HG03196 (cell line): ENCODE measurements around the gene MTX1.
"Not testable (repeated sequence)": the region's sequence is repeated elsewhere in the genome, so short reads cannot be mapped to it uniquely, and the experiment has no call there.

Experiments used
- ATAC-seq: cut with Tn5 transposase; IDR thresholded peaks from one replicate; pipeline ENCODE4 v1.9.1; 2021; ENCODE audit not compliant: unreplicated experiment

Gene MTX1

DNA sequence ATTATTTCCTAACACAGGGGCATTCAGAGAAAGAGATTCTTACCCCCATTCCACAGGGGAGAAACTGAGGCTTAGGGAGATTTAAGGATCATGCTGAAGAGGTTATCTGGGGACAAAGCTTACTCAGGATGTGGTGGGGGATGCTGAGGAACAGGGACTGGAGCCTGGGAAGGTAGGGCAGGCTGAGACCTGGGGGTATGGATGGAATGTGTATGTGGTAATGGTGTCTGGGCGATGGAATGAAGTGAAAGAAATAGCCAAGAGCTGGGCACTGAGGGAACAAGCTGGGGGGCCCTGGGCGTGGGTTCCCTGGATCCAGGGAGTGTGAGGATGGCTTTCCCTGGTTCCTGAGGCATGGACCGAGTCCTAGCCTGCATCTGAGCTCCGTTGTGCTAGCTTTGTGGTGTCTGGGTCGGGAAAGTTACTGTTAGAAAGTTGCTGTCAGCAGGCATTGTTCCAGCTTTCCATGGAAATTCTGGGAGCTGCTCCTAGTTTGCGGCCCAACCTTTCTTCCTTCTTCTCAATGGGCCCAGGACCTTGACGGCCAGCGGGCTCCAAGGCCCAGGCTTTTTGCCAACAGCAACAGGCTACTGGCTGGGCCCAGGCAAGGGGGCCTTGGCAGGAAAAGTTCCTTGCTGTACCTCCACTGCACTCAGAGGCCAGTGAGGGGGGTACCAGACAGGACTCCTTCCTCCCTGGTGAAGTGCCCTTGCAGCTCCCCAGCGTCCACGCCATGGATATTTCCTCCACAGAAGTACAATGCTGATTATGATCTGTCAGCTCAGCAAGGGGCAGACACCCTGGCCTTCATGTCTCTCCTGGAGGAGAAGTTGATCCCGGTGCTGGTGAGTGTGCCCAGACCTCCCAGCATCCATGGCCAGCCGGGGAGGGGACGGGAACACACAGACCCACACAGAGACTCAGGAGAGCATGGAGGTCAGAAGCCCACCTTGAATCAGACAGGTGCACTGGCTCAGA, 23.8 kb downstream of the MTX1 start:
- not testable (repeated sequence) for ATAC-seq

DNA sequence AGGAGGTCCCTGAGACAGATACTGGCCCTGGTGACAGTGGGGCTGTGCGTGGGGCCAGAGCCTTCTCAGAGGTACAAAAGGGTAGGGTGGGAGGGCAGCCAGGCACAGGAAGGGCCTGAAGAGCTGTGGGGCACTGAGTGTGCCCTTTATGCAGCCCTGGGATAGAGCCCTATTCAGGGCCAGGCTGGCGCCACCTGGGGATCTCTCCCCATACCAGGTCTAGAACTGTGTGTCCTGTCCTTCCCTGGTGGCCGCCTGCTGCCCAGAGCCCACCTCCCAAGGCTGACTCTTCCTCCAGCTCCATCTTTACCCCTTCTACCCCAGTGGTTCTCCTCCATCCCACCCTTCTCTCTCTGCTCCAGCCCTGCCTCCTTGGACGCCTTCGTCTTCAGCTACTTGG, 25.0 kb downstream of the MTX1 start:
- ATAC-seq: not testable (repeated sequence)

DNA sequence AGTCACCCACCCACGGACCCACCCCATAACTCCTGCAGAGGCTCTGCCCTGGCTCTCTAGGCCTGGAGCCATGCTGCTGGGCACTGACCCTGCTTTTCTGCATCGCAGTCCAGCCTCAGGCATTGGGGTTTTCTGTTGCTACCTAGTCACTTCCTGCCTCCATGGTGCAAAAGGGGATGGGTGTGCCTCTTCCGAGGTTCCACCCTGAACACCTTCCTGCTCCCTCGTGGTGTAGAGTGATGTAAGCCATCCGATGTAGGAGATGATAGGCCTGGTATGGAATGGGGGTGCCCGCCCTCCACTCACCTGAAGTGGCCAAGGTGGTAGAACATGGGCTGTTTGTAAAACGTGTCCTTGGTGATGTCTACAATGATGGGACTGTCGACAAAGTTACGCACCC, 26.9 kb downstream of the MTX1 start:
- ATAC-seq: not testable (repeated sequence)

DNA sequence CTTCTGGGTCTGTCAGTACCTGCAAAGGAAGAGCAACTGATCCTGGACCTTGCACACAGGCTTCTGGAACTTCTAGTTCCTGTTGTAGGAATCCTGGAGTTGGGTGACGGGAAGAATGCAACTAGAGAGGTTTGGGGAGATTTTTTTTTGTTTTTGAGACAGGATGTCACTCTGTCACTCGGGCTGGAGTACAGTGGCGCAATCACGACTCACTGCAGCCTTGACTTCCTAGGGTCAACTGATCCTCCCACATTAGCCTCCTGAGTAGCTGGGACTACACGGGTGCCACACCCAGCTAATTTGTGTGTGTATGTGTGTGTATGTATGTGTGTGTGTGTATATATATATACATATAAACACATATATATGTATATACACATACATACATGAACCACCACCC, 28.0 kb downstream of the MTX1 start:
- no peak for ATAC-seq

DNA sequence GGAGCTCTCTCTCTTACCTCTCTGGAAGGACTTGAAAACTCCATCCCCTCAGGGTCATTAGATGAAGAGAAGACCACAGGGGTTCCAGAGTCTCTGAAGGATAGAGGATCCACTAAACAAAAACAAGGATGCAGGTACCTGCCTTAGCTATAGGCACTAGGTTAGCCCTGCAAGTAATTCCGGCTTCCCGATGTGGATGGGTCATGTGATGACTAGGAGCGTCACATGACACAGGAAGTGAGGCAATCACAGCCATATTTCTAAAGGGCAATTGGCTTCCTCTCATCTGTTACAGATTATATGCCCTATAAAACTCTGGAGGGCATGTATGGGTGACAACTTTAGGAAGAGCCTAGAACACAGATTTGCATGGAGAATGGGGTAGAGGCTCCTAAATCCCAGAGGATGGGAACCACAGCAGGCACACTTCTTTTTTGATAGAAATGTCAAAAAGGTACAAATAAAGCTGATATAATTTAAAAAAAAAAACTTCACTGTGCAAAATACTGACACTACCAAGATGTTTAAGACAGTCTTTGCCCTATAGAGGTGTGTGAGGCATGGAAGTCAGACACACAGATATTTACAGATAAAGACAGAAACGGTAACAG, 32.7 kb downstream of the MTX1 start:
- ATAC-seq: no peak

DNA sequence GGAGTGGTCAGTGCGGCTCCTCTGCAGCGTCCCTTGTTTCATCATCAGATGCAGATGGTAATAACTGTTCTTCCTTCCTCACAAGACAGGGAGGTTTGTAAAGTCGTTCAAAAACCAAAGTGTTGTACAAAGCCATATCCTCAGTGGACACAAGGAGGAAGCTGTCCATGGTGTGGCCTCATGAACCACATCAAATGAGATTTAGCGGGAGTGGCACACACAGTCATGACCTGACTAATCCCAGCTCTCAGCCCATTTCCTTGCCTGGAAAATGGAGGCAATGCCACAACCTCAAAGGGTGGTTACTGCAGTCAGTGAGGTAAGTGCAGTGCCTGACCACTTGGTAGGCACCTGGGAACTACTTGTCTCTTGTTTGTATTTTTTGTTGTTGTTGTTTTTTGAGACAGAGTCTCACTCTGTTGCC, 33.4 kb downstream of the MTX1 start:
- no peak for ATAC-seq

DNA sequence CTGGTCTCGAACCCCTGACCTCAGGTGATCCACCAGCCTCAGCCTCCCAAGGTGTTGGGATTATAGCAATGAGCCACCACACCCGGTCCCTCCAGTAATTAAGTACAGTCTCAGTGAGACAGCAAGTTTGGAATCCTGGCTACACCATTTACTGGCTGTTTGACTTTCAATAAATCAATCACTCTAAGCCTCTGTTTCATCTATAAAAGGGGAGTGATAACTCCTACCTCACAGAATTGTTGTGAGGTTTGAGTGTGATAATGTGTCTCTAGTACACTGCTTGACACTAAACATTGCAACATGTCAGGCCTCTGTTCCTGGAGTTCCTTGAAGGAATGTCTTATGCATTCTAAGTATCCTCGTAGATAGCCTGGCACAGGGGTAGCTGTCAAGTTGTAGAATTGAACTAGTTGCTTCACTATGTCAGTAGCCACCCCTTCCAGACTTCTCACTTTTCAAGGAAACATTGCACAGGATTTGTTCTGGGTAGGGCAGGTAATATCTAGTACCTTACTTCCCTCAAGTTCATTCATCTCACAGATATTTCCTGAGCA, 34.4 kb downstream of the MTX1 start:
- ATAC-seq: no peak

DNA sequence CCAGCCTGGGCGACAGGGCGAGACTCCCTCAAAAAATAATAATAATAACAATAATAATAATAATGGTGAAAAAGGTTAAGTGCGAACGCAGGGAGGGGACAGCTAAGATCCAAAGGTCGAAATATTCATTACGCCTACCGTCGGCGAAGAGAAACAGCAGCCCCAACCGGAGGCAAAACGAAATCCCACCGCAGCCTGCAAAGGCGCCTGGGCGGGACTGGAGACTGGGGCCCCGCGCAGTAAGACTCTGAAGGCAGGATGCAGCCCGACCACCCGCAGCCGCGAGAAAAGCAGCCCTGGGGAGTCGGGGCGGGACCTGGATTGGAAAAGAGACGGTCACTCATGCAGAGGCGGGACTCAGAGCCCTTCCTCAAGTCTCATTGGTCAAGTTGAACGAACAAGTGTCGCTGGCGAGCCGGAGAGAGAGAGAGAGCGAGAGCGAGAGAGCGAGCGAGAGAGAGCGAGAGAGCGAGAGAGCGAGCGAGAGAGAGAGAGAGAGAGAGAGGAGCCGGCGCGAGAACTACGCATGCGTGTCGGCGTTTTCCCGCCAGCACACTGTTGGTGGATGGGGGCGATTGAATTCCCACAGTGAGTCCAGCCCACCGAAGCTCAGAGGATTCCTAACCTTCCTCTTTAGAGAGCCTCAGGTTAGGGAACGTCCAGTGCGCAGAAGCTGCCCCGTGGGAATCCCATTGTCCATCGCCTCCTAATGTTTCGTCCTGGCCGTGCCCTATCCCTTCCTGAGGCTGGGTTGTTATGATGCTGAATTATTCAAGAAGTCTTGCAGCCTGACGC, 36.1 kb downstream of the MTX1 start:
- ATAC-seq: peak; percentile 84

DNA sequence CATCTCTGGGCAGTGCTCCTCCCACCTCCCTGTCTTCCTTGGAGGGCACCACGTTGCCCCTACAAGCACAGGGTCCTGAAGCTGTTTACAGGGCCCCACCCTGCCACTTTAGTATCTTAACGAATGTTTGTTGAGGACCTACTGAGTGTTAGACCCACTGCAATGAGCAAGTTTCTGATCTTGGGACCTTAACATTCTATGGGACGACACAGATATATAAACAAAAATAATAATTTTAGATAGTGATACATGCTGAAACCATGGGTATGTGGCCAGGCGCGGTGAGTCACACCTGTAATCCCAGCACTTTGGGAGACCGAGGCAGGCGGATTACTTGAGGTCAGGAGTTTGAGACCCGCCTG, 36.6 kb downstream of the MTX1 start:
- no peak for ATAC-seq

DNA sequence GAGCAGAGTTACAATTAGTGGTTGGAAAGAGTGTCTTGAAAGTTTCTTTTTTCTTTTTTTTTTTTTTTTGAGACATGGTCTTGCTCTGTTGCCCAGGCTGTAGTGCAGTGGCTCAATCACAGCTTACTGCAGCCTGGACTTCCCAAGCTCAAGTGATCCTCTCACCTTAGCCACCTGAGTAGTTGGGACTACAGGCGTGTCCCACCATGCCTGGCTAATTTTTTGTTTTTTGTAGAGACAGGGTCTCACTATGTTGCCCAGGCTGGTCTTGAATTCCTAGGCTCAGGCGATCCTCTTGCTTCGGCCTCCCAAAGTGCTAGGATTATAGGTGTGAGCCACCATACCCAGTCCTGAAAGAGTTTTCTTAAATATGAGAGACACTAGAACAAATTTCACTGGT, 38.3 kb downstream of the MTX1 start:
- ATAC-seq: not testable (repeated sequence)

DNA sequence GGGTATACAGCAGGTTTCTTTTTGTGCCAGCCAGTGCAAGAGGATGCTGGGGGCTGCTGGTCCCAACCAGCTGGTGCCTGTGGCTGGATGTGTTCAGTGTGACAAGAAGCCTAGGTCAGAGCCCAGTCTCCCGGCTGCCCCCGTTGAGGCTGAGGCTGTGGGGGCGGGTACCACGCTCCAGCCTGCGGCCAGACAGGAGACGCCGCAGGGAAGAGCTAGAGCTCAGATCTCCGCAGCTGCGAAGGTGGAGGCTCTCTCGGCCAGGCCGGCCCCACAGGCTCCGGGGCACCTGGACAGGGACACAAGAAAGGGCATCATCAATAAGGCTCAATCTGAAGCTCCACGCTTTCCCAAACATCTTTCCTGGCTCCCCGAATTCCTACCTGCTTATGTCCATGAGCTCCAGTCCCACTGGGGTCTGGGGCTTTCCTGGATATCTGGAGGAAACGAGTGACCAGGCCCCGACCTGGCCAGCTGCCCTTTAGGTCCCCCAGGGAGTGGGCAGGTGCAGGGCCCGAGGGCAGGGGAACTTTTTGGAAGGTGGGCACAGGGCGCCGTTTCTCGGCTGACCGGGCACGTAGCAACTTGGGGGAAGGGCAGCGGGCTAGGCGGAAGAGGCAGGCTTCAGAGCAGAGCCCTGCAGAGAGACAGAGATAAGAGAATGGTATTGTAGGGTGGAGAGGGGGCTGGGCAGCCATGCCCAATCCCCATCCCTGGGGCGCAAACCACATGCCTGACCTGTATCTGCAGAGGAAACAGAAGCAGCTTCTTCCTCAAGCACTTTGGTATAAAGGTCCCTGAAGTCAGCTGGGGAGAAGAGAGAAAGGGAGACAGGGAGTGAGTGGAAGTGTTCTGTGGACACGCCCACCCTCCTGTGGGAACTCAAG, 39.4 kb downstream of the MTX1 start:
- no peak for ATAC-seq

DNA sequence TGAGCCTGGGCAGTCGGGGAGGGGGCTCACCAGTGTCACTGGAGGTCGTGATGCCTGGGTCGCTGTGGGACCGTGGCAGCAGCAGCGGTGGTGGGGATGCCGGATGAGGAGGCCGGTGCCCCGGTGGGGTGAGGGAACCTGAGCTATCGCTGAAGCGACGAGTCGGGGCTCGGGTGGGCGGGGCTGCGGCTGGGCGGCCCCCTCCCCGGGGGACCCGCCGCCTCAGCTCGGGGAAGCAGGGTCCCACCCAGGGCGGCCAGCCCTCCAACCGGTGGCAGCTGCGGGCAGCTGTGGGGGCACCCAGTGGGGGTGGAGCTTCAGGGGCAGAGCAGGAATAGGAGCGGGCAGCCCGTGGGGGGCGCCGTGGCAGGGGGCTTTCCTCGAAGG, 41.7 kb downstream of the MTX1 start:
- peak; percentile 2 for ATAC-seq

DNA sequence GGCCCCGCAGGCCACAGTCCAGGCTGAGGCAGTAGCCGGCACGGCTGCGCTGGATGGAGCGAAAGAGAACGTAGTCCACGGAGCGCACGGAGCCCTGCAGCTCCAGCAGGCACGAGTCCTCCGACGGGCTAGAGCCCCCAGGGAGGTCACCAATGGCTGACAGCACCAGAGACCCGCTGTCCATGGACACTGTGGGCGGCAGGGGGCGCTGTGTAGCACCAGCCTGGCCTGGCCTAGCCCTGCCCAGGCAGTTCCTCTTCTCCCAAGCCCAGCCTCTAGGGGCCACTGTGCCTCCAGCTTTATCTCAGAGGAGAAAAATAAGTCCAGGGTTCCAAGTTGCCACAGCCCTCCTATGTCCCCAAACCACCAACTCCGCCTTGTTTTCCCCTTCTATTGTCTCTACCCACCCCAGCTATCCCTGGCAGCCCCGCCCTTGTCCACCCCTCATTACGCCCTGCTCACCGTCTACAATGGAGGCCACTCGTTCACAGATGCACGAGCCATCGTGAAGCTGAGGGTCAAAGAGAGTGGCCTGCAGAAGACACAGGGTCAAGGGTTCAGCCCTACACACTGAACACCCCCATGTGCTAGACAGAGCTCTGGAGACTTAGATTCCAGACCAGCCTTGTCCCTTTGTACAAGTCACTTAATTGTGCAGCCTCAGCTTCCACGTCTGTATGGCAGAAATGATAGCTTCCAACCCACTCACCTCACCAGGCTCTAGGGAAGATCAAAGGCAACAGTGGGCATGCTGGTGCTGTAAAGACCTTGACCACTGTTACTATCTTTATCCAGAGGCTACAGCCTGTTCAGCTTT, 42.3 kb downstream of the MTX1 start:
- ATAC-seq: peak; percentile 72

DNA sequence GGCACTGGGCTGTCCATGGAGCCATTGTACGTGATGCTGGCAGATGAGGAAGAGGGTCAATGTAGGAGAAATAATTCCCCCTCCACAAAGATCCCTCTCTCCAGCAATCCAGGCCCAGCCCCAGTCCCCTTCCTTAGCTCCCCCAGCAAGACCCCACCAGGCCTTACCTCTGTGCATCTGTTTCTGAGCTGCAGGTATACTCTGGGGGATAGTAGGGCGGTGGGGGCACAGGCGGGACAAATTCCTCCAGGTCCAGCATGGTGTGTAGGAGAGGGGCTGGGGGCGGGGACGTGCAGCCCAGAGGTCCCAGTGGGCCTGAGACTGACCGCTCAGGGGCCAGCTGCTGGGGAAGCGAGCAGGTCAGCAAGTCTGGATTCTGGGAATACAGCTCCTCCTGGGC, 43.1 kb downstream of the MTX1 start:
- no peak for ATAC-seq

DNA sequence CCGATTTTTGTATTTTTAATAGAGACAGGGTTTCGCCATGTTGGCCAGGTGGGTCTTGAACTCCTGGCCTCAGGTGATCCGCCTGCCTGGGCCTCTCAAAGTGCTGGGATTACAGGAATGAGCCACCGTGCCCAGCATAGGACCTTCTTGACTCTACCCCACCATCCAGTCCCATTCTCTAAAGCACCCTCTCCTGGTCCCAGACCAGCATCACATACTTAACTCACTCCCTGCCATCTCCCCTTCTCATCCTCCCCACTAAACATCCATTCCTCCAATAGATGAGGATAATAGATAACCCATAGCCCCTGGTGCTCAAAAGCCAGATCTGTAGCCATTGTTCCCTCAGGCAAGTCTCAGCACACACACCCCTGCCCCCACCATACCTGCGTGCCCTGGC, 44.7 kb downstream of the MTX1 start:
- no peak for ATAC-seq

DNA sequence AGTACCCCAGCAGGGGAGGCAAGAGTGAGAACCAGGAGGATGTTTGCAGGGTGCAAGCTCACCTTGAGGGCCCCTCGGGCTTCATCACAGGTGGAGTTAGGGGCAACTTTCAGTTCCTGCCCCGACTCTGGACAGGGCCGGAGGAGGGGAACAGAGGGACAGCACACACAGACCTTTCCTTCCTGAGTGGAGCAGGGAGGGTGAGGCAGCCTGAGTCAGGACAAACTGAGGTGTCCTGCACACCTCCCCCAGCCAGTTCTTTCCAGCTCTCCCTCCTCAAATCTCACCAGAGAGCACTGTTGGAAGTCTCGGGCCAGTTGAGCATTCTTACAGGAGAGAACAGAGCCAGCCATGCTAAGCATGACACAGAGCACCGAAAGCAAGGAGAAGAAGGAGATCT, 45.3 kb downstream of the MTX1 start:
- ATAC-seq: no peak

DNA sequence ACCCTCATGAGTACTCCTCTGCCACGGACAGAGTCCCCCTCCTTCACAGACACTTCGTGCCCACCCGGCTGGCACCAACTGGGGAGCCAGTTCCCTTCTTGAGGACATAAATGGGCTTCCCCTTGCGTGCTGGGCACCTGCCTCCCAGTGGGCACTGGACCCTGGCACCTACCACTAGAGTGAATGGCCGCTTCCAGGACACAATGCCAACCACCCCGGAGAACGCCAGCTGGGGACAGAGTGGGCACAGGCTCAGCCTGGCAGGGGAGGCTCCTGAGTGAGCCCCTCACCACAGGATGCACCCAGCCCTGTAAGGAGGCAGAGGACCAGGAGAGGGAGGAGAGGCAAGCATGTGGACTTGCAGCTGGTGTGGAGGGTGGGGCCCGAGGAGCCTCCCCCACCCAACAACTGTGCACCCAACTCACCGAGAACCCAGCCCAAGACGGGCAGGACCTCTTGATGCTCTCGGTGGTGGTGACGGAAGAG, 45.8 kb downstream of the MTX1 start:
- ATAC-seq: no peak

DNA sequence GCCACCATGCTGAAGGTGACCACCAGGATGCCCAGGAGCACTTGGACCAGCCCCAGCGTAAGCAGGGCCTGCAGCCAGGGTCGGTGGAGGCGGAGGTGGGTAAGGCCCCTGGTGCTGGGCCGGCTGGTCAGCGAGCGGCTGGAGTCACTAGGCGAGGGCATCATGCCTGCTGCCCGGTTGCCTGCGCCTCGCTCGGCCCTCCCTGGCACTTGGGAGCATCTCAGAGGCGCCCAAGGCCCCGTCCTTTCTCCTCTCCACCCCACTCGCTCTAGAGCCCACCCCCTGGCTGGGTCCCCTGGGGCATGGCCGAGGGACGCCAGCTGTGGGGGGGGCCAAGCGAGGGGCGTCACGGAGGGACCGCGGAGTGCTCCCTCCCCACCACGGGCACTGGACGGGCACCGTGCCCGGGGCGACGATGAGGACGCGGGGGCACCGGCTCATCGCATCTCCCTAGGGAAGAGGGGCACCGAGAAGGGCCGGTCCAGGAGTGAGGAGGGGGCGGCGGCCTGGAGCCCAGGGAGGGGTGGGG, 46.3 kb downstream of the MTX1 start:
- ATAC-seq: no peak
